OCI-LY7 (cell line): ENCODE measurements around the gene STK11IP. TPM values are rescaled to one million over a fixed set of nuclear protein-coding genes. Genes with fewer than 3 reads are reported as not detected.

Experiments used
- BruUV-seq: library from RNA; stranded (reverse); fragments of 400-500 nt; replicated peaks from 2 replicates; lab custom pipeline; 2021; lab: Mats Ljungman, UMichigan
- CTCF ChIA-PET: fragments of 300-600 bp; sonication (Branson Sonifier 250); formaldehyde crosslinking; loops from one replicate; lab custom pipeline; 2022; ENCODE audit warnings: antibody characterized with exemption; ENCODE audit not compliant: unreplicated experiment; lab: Charles Lee
- POLR2A ChIA-PET: fragments of 300-600 bp; sonication (Branson Sonifier 250); formaldehyde crosslinking; loops from one replicate; lab custom pipeline; 2022; ENCODE audit warnings: antibody characterized with exemption; lab: Charles Lee
- DNase-seq: peaks from one replicate; pipeline ENCODE4 v3.0.0-alpha.2; 2015; ENCODE audit warnings: low spot score
- H2AFZ ChIP-seq: fragments of 200-600 bp; sonication (generic), shearing (Covaris generic); 2 replicates; pipeline ENCODE4 v1.6.1; 2014; ENCODE audit warnings: mild to moderate bottlenecking, antibody characterized with exemption, low read length, moderate library complexity
- H3K27ac ChIP-seq: fragments of 200-600 bp; sonication (generic); 2 replicates; pipeline ENCODE4 v1.5.1; 2014; ENCODE audit warnings: mixed run types, low read depth, mild to moderate bottlenecking, moderate library complexity, low read length, inconsistent platforms; ENCODE audit not compliant: poor library complexity, severe bottlenecking
- H3K36me3 ChIP-seq: fragments of 200-600 bp; sonication (generic); 2 replicates; pipeline ENCODE4 v1.6.1; 2014; ENCODE audit warnings: mild to moderate bottlenecking, antibody characterized with exemption, low read length, moderate library complexity, mixed read lengths; ENCODE audit not compliant: insufficient read depth
- H3K4me1 ChIP-seq: fragments of 200-600 bp; sonication (generic); 2 replicates; pipeline ENCODE4 v1.5.1; 2014; ENCODE audit warnings: mild to moderate bottlenecking, low read length; ENCODE audit not compliant: insufficient read depth, poor library complexity, severe bottlenecking
- H3K4me2 ChIP-seq: fragments of 200-600 bp; sonication (generic); 2 replicates; pipeline ENCODE4 v1.6.1; 2014; ENCODE audit warnings: mild to moderate bottlenecking, low read length
- H3K4me3 ChIP-seq: fragments of 200-600 bp; sonication (generic); 2 replicates; pipeline ENCODE4 v1.5.1; 2014; ENCODE audit warnings: mild to moderate bottlenecking, low read depth, low read length; ENCODE audit not compliant: poor library complexity, severe bottlenecking
- H3K79me2 ChIP-seq: fragments of 200-600 bp; sonication (generic); 2 replicates; pipeline ENCODE4 v1.6.1; 2016; ENCODE audit warnings: low read depth, mild to moderate bottlenecking, low read length, moderate library complexity, mixed read lengths; ENCODE audit not compliant: insufficient read depth
- H3K9me2 ChIP-seq: fragments of 200-600 bp; sonication (generic); 2 replicates; pipeline ENCODE4 v1.6.1; 2016; ENCODE audit warnings: mild to moderate bottlenecking, low read length, mixed read lengths; ENCODE audit not compliant: insufficient read depth
- H3K9me3 ChIP-seq: fragments of 200-600 bp; sonication (generic); 2 replicates; pipeline ENCODE4 v1.6.1; 2014; ENCODE audit warnings: mild to moderate bottlenecking, mixed run types, low read length, mixed read lengths
- H4K20me1 ChIP-seq: fragments of 200-600 bp; sonication (generic); 2 replicates; pipeline ENCODE4 v1.6.1; 2014; ENCODE audit warnings: mild to moderate bottlenecking, antibody characterized with exemption, low read length, moderate library complexity, mixed read lengths; ENCODE audit not compliant: insufficient read depth
- CTCF ChIP-seq: fragments of 200-600 bp; sonication (generic); conservative IDR thresholded peaks from 2 replicates; pipeline ENCODE4 v1.5.1; 2014; ENCODE audit warnings: mild to moderate bottlenecking, antibody characterized with exemption, low read length, moderate library complexity, mixed read lengths
- EZH2phosphoT487 ChIP-seq: fragments of 200-600 bp; sonication (generic); IDR thresholded peaks from 2 replicates; pipeline ENCODE4 v1.6.1; 2018; ENCODE audit warnings: low read depth, borderline replicate concordance, mild to moderate bottlenecking, mixed run types, antibody characterized with exemption, low read length, moderate library complexity, mixed read lengths
- intact Hi-C: fragments of 100-400 bp; cut with micrococcal nuclease; formaldehyde crosslinking; loops from one replicate; pipeline ENCODE4 v1.10.0; 2022; ENCODE audit not compliant: unreplicated experiment
- total RNA-seq, 2 experiments: library from RNA; depleted of rRNA in 1 of 2; stranded (reverse); fragments of >200 nt in 1 of 2; shearing (Covaris generic) in 1 of 2; gene quantifications; 2 replicates each; pipeline ENCODE4 v1.2.3, GENCODE V29; 2014 to 2022

STK11IP gene
- total RNA-seq, 2 experiments from 2014 or later, result 26.5 to 37.6 TPM

GRCh38 chr2:219631406-219631891 lies 33.8 kb downstream of the STK11IP start:
- POLR2A ChIA-PET, result interaction anchor here (1.6 kb wide), 1 partner anchor 32 kb away, joined by 3 read pairs; no protein-coding TSS in a partner anchor
- H3K4me2 ChIP-seq, result no peak overlapping the region
- H3K27ac ChIP-seq, result no peak overlapping the region
- H3K36me3 ChIP-seq, result no peaks in the 10 kb centered on the region
- CTCF ChIA-PET, result no interaction called here
- intact Hi-C loops, result no loop called here
- no peaks in the 10 kb centered on the region for H3K79me2 ChIP-seq
- no peak overlapping the region for H3K4me3 ChIP-seq
- no peaks in the 10 kb centered on the region for H4K20me1 ChIP-seq
- H2AFZ ChIP-seq, result no peak overlapping the region
- DNase-seq, result no peak
- H3K9me3 ChIP-seq, result no peaks in the 10 kb centered on the region
- H3K4me1 ChIP-seq, result no peaks in the 10 kb centered on the region
- TF ChIP-seq EZH2phosphoT487 (no peak), CTCF (no peak)
- no peaks in the 10 kb centered on the region for H3K9me2 ChIP-seq
- no TSS peak for BruUV-seq

- BruUV-seq, result no TSS peak
- no peak for DNase-seq
- intact Hi-C loops, result no loop called here
- H4K20me1 ChIP-seq, result no peaks in the 10 kb centered on the region
- H3K79me2 ChIP-seq, result no peaks in the 10 kb centered on the region
- no peak overlapping the region for H3K4me3 ChIP-seq
- POLR2A ChIA-PET, result interaction anchor here (1.6 kb wide), 1 partner anchor 33 kb away, joined by 3 read pairs; no protein-coding TSS in a partner anchor
- TF ChIP-seq EZH2phosphoT487 (no peak), CTCF (no peak)
- no peaks in the 10 kb centered on the region for H3K9me2 ChIP-seq
- CTCF ChIA-PET, result no interaction called here
- H2AFZ ChIP-seq, result no peak overlapping the region
- H3K27ac ChIP-seq, result no peak overlapping the region
- no peaks in the 10 kb centered on the region for H3K9me3 ChIP-seq
- H3K36me3 ChIP-seq, result no peaks in the 10 kb centered on the region
- no peak overlapping the region for H3K4me2 ChIP-seq
- no peaks in the 10 kb centered on the region for H3K4me1 ChIP-seq
Observed at GRCh38 chr2:219631904-219632759, 34.5 kb downstream of the STK11IP start.

GRCh38 chr2:219632760-219633105 lies 35.1 kb downstream of the STK11IP start:
- ChIA-PET POLR2A (no interaction called here), CTCF (no interaction called here)
- intact Hi-C loops, result no loop called here
- Histone ChIP-seq H3K9me3 (no peaks in the 10 kb centered on the region), H3K36me3 (no peaks in the 10 kb centered on the region), H3K4me2 (no peak overlapping the region), H3K4me1 (no peaks in the 10 kb centered on the region), H3K9me2 (no peaks in the 10 kb centered on the region), H2AFZ (no peak overlapping the region), H3K27ac (no peak overlapping the region), H4K20me1 (no peaks in the 10 kb centered on the region), H3K79me2 (no peaks in the 10 kb centered on the region), H3K4me3 (no peak overlapping the region)
- DNase-seq, result no peak
- TF ChIP-seq CTCF, result no peak
- BruUV-seq, result no TSS peak
